Glomerular visceral epithelial cell (primary cell): ENCODE results near the gene POLD3.
"Not testable (repeated sequence)": the region's sequence is repeated elsewhere in the genome, so short reads cannot be mapped to it uniquely, and the experiment has no call there.

Experiments
- DNase-seq: peaks from one replicate; pipeline ENCODE4 v3.0.0-alpha.2; 2016; ENCODE audit errors: extremely low spot score

Gene POLD3

GRCh38 chr11:74583024-74583624 is 9.3 kb upstream of the POLD3 start:
- DNase-seq = no peak

GRCh38 chr11:74590492-74590891 is 1.9 kb upstream of the POLD3 start:
- not testable (repeated sequence) for DNase-seq

- DNase-seq = no peak
Measured at GRCh38 chr11:74592063-74592440, 330 bp upstream of the POLD3 start.

GRCh38 chr11:74593463-74593862 is 1.1 kb downstream of the POLD3 start:
- no peak for DNase-seq

- DNase-seq = no peak
Measured at GRCh38 chr11:74602637-74603556, 10.5 kb downstream of the POLD3 start.

GRCh38 chr11:74603845-74604244 is 11.5 kb downstream of the POLD3 start:
- DNase-seq = no peak

- DNase-seq = no peak
Measured at GRCh38 chr11:74604311-74604710, 11.9 kb downstream of the POLD3 start.

- no peak for DNase-seq
Measured at GRCh38 chr11:74605403-74605802, 13.0 kb downstream of the POLD3 start.

- no peak for DNase-seq
Measured at GRCh38 chr11:74608431-74608830, 16.0 kb downstream of the POLD3 start.

- DNase-seq = peak; percentile 24
Measured at GRCh38 chr11:74611369-74611861, 19.0 kb downstream of the POLD3 start.

GRCh38 chr11:74612877-74613276 is 20.5 kb downstream of the POLD3 start:
- DNase-seq = no peak

- DNase-seq = no peak
Measured at GRCh38 chr11:74615311-74615710, 22.9 kb downstream of the POLD3 start.

GRCh38 chr11:74615988-74616387 is 23.6 kb downstream of the POLD3 start:
- DNase-seq = no peak

- DNase-seq = no peak
Measured at GRCh38 chr11:74620531-74620930, 28.1 kb downstream of the POLD3 start.

GRCh38 chr11:74626130-74626529 is 33.7 kb downstream of the POLD3 start:
- no peak for DNase-seq

GRCh38 chr11:74626604-74627003 is 34.2 kb downstream of the POLD3 start:
- DNase-seq = no peak

GRCh38 chr11:74627381-74627780 is 35.0 kb downstream of the POLD3 start:
- no peak for DNase-seq

GRCh38 chr11:74630043-74630442 is 37.7 kb downstream of the POLD3 start:
- no peak for DNase-seq

- DNase-seq = no peak
Measured at GRCh38 chr11:74633406-74634393, 41.3 kb downstream of the POLD3 start.

- DNase-seq = peak; percentile 56
Measured at GRCh38 chr11:74634537-74634936, 42.2 kb downstream of the POLD3 start.

GRCh38 chr11:74636630-74637184 is 44.3 kb downstream of the POLD3 start:
- peak; percentile 20 for DNase-seq

- DNase-seq = no peak
Measured at GRCh38 chr11:74637700-74638099, 45.3 kb downstream of the POLD3 start.
